SK-N-MC (cell line): ENCODE results near the gene SRGAP1.

Source experiments
- EZH2 ChIP-seq: fragments of 200-600 bp; sonication (generic); IDR thresholded peaks from one replicate; pipeline ENCODE4 v1.6.1; 2017; ENCODE audit warnings: antibody characterized with exemption
- FOXP2 ChIP-seq: optimal IDR thresholded peaks from 2 replicates; pipeline ENCODE3; 2011; ENCODE audit warnings: mild to moderate bottlenecking, moderate library complexity; ENCODE audit not compliant: insufficient read depth; ENCODE audit errors: extremely low read length, control extremely low read depth
- POLR2AphosphoS5 ChIP-seq: IDR thresholded peaks from 2 replicates; pipeline ENCODE4 v1.6.1; 2012; ENCODE audit warnings: mild to moderate bottlenecking, low read depth, low read length, borderline replicate concordance

DNA sequence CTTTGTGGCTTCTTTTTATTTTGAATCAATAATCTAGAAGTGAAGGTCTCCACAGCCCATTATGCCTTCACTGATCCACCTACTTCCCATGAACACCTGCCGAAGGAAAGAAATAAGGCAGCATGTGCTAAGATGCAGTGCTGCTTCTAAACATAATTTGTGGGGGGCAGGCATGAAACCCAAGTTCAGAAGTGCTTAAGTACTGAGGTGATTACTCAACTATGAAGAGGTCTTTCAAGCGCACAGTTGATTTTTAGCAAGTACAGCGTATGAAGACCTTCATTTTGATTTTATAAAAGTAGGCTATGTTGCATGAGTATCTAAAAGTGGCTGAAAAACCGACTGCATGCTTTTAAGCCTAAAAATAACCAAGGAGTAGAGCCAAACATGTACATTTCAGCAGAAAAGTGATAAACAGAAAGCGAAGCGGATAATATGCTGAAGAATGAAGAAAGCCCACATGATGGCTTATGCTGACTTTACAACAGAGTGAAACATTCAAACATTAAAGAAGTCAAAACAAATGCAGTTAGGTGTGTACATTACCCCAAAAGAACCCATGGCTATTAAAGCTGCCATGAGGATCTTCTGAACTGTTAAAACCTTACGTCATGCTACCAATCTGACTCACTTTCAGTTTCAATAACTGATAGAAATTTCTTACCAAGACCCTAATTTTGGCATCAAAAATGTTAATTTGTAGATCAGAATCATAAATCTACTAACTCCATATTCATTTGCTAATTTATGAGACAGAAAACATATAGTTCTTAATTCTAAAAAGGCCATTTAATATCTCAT lies 348.3 kb downstream of the SRGAP1 start:
- TF ChIP-seq EZH2 (no peak), POLR2AphosphoS5 (no peak), FOXP2 (no peak)
